HUES6 (cell line): ENCODE results near the gene SPINK2.

Experiments used
- H3K27ac ChIP-seq: 2 replicates; pipeline ENCODE4 v1.7.0; 2013; ENCODE audit warnings: low read depth, mild to moderate bottlenecking, low read length, inconsistent platforms
- H3K27me3 ChIP-seq: 2 replicates; pipeline ENCODE4 v1.6.1; 2013; ENCODE audit warnings: low read length; ENCODE audit not compliant: control insufficient read depth, insufficient read depth
- H3K36me3 ChIP-seq: 2 replicates; pipeline ENCODE4 v1.6.1; 2013; ENCODE audit warnings: low read length; ENCODE audit not compliant: control insufficient read depth, insufficient read depth
- H3K4me1 ChIP-seq: 2 replicates; pipeline ENCODE4 v1.6.1; 2013; ENCODE audit warnings: low read length; ENCODE audit not compliant: control insufficient read depth, insufficient read depth
- H3K4me3 ChIP-seq: 2 replicates; pipeline ENCODE4 v1.5.1; 2013; ENCODE audit warnings: low read depth, low read length
- H3K9ac ChIP-seq: one replicate; pipeline ENCODE4 v1.6.1; 2013; ENCODE audit warnings: mild to moderate bottlenecking, low read length
- H3K9me3 ChIP-seq: 2 replicates; pipeline ENCODE4 v1.6.1; 2013; ENCODE audit warnings: low read depth, low read length; ENCODE audit not compliant: control insufficient read depth, insufficient read depth

The SPINK2 gene

DNA sequence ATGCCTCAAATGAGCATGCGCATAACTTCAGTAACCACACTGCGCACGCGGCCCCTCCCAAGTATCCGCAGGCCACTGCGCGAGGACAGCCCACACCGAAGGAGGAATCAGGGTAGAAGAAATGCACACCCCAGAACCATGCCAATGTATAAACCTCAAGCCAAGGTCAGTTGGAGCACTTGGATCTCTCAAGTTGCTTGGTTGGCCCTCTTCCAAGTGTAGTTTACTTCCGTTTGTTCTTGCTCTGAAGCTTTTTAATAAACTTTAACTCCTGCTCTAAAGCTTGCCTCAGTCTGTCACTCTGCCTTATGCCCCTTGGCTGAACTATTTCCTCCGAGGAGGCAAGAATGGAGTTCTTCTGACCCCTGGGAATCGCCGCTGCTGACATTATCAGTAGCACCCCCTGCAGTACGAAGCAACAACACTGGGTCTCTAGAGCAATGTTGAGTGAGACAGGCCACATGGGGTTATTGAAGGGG lies 22.0 kb upstream of the SPINK2 start:
- Histone ChIP-seq H3K36me3 (no peaks in the 10 kb centered on the region), H3K9me3 (no peaks in the 10 kb centered on the region), H3K27me3 (peaks cover 20% of the 10 kb centered on the region; the same call in 1 of the 2 replicates), H3K9ac (no peak overlapping the region), H3K4me1 (peaks cover 33% of the 10 kb centered on the region), H3K4me3 (no peak overlapping the region), H3K27ac (no peak overlapping the region)

DNA sequence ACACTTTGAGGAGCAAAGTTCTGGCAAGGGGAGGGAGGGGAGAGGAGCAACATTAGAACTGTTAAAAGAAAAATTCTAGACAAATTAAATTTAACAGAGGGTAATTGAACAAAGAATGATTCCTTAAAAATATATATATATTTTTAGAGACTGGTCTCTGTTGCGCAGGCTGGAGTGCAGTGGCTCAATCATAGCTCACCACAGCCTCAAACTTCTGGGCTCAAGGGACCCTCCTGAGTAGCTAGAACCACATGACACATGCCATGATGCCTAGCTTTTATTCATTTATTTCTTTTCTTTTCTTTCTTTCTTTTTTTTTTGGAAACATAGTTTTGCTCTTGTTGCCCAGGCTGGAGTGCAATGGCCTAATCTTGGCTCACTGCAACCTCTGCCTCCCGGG lies 19.1 kb upstream of the SPINK2 start:
- no peak overlapping the region for H3K4me3 ChIP-seq
- no peaks in the 10 kb centered on the region for H3K9me3 ChIP-seq
- H3K4me1 ChIP-seq = peaks cover 28% of the 10 kb centered on the region
- H3K27ac ChIP-seq = no peak overlapping the region
- H3K9ac ChIP-seq = no peak overlapping the region
- no peaks in the 10 kb centered on the region for H3K36me3 ChIP-seq
- peaks cover 6% of the 10 kb centered on the region; the same call in 1 of the 2 replicates for H3K27me3 ChIP-seq

DNA sequence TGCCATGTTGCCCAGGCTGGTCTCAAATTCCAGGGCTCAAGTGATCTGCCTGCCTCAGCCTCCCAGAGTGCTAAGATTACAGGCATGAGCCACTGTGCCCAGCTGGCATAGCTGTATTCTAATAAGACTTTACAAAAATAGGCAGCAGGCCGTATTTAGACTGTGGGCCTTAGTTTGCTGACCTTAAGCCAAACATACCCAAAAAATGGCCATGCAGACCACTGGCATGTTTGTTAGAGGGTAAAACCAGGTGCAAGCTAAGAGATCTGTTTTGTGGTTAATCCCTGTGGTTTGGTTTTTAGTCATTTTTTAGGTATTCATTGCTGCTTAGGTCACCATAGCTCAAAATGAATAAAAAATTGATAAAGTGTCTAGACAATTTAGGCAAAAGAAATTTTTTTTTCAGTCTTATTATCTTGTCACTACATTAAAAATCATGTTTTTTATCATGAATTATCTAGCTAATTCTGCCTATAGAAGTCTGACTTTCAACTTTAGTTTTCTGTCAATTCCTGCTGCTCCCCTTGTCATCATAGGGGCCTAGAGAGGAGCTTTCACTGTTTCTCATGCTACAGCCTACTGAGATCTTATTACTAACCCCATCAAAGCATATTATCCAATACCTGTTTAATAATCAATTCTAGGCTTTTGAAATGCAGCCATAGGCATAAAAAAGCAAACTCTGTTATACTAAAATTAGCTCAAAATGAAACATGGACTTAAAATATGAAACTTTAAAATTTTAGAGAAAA lies 7.5 kb upstream of the SPINK2 start:
- no peaks in the 10 kb centered on the region for H3K36me3 ChIP-seq
- no peak overlapping the region for H3K4me3 ChIP-seq
- H3K9me3 ChIP-seq = peaks cover 9% of the 10 kb centered on the region
- H3K4me1 ChIP-seq = no peaks in the 10 kb centered on the region
- no peak overlapping the region for H3K27ac ChIP-seq
- no peaks in the 10 kb centered on the region for H3K27me3 ChIP-seq
- no peak overlapping the region for H3K9ac ChIP-seq

DNA sequence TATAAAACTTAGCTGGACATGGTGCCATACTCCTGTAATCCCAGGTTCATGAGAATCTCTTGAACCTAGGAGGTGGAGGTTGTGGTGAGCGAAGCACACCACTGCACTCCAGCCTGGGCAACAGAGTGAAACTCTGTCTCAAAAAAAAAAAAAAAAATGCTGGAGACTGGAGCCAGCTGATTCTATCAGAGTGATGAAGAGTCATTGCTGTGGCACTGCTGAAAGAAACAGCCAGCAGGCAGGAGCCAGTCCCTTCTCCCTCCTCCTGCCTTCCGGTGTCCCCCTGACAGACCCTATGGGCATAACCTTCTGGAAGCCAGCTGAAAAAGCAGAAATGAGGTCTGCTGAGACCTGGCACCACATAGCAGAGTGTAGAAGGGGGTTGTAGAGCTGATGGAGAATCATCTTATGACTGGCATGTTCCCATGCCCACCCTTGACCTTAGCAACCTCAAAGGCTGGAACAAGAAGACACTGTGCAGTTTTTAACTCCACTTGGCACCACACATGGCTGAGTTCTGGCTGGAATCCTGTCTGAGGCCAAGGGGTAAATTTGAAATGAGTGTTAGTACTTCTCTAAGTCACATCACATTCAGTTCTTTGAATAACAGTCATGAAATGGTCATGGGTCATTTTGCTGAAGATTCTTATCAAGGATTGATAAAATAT lies 2.6 kb upstream of the SPINK2 start:
- no peak overlapping the region for H3K27ac ChIP-seq
- peaks cover 22% of the 10 kb centered on the region for H3K27me3 ChIP-seq
- H3K9me3 ChIP-seq = peaks cover 9% of the 10 kb centered on the region
- no peak overlapping the region for H3K9ac ChIP-seq
- H3K4me1 ChIP-seq = no peaks in the 10 kb centered on the region
- no peaks in the 10 kb centered on the region for H3K36me3 ChIP-seq
- H3K4me3 ChIP-seq = no peak overlapping the region

DNA sequence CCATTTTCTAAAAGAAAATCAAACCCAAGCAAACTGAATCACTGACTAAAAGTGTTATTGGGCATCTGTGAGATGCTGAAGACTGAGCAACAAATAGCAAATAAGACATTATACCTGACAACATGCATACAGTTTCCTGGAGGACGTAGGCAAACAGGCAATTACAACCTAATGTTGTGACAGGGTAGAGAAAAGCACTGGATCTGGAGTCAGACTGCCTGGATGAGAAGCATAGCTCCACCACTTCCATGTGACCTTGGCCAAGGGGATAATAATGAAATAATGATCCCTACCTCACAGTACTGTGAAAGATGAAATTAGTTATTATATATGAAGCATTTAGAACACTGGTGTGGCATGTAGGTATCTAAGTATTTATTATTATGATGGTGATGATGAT lies 2.7 kb downstream of the SPINK2 start:
- no peaks in the 10 kb centered on the region for H3K9me3 ChIP-seq

DNA sequence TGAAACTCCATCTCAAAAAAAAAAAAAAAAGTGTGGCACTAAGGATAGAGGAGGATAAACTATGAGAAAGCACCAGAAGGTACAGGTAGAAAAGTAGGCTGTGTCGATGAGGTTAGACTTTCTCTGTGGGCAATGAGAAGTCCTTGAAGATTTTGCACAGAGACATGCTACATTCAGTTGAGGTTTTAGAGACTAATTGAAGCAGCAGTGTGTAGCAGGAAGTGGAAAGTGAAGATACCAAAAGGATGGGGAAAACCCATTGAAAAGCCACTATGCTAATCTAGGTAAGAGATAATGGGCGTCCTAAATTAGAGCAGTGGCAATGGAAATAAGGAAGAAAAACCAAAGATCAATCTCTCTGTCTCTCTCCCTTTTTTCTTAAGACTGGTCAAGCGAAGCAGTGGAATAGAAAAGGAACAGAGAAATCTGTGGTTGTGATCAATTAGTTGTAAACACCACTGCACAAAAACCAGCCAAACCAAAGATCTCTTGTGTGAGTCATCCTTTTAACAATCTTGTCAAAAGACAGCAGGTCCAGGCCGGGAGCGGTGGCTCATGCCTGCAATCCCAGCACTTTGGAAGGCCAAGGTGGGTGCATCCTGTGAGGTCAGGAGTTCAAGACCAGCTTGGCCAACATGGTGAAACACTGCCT lies 3.5 kb downstream of the SPINK2 start:
- H3K27ac ChIP-seq = no peak overlapping the region
- no peaks in the 10 kb centered on the region for H3K9me3 ChIP-seq
- H3K27me3 ChIP-seq = peaks cover 22% of the 10 kb centered on the region
- H3K4me1 ChIP-seq = peaks cover 4% of the 10 kb centered on the region; the same call in 1 of the 2 replicates
- no peak overlapping the region for H3K4me3 ChIP-seq
- H3K9ac ChIP-seq = no peak overlapping the region
- H3K36me3 ChIP-seq = no peaks in the 10 kb centered on the region

More for the DNA sequence above, 2.7 kb downstream of the SPINK2 start:
- Histone ChIP-seq H3K27ac (no peak overlapping the region), H3K27me3 (peaks cover 22% of the 10 kb centered on the region), H3K4me1 (peaks cover 4% of the 10 kb centered on the region; the same call in 1 of the 2 replicates), H3K36me3 (no peaks in the 10 kb centered on the region), H3K4me3 (no peak overlapping the region), H3K9ac (no peak overlapping the region)

DNA sequence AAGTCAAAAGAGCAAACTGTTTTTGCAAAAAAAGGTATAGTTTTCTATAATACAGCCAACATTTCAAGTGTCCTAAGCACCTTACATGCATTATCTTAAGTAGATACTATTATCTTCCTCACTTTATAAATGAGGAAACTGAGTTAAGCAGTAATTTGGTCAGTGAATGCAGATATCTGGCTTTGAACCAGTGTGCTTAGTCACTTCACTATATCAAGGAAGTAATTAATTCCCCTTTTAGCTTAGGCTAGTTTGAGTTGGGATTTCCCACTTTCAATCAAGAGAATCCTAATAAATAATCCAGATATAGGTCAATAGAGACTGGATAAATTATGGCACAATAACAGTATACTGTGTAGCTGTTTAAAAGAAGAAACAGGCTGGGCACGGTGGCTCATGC lies 14.8 kb downstream of the SPINK2 start:
- Histone ChIP-seq H3K4me1 (no peaks in the 10 kb centered on the region), H3K9ac (no peak overlapping the region), H3K4me3 (no peak overlapping the region), H3K27ac (no peak overlapping the region), H3K27me3 (no peaks in the 10 kb centered on the region), H3K36me3 (no peaks in the 10 kb centered on the region), H3K9me3 (no peaks in the 10 kb centered on the region)

DNA sequence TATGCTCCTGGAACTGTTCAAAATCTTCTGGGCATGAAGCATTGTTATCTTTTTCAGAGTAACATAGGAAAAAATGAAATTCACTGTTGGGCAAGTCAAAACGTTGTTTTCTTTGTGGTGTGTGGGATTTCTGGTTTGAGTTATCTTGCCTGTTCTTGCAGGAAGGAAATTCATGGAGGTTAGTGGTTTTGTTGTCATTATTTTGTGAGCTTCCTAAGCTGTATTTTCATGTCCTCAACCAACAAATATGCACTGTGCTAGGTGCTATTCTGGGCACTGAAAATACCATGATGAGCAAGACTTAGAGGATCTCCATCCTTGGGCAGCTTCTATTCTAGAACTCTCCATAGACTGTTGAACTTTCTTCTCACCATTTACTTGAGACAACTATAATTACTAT lies 16.9 kb downstream of the SPINK2 start:
- Histone ChIP-seq H3K4me3 (no peak overlapping the region), H3K9ac (no peak overlapping the region), H3K27me3 (peaks cover 5% of the 10 kb centered on the region; the same call in 1 of the 2 replicates), H3K27ac (no peak overlapping the region), H3K9me3 (no peaks in the 10 kb centered on the region), H3K36me3 (no peaks in the 10 kb centered on the region), H3K4me1 (no peaks in the 10 kb centered on the region; the same call in 1 of the 2 replicates)

DNA sequence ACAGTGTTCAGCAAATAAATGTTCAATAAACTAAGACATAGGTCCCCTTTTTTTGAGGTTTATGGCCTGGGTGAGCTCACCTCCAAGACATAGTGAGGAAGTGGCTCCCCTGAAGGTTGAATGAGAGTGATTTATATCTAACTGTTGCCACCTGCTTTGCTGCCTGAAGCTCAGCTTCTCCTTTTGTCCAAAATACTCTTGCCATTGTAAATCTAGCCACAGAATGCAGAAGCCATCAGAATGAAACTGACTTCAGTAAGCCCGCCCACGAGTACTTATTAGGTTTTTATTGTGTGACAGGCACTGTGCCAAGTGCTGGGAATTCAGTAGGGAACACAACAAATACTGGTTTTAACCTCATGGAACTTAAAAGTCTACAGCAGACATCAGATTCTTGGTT lies 18.0 kb downstream of the SPINK2 start:
- H3K9ac ChIP-seq = no peak overlapping the region
- no peaks in the 10 kb centered on the region for H3K36me3 ChIP-seq
- no peak overlapping the region for H3K27ac ChIP-seq
- peaks cover 9% of the 10 kb centered on the region; the same call in 1 of the 2 replicates for H3K27me3 ChIP-seq
- no peaks in the 10 kb centered on the region; the same call in 1 of the 2 replicates for H3K4me1 ChIP-seq
- no peak overlapping the region for H3K4me3 ChIP-seq
- no peaks in the 10 kb centered on the region for H3K9me3 ChIP-seq

DNA sequence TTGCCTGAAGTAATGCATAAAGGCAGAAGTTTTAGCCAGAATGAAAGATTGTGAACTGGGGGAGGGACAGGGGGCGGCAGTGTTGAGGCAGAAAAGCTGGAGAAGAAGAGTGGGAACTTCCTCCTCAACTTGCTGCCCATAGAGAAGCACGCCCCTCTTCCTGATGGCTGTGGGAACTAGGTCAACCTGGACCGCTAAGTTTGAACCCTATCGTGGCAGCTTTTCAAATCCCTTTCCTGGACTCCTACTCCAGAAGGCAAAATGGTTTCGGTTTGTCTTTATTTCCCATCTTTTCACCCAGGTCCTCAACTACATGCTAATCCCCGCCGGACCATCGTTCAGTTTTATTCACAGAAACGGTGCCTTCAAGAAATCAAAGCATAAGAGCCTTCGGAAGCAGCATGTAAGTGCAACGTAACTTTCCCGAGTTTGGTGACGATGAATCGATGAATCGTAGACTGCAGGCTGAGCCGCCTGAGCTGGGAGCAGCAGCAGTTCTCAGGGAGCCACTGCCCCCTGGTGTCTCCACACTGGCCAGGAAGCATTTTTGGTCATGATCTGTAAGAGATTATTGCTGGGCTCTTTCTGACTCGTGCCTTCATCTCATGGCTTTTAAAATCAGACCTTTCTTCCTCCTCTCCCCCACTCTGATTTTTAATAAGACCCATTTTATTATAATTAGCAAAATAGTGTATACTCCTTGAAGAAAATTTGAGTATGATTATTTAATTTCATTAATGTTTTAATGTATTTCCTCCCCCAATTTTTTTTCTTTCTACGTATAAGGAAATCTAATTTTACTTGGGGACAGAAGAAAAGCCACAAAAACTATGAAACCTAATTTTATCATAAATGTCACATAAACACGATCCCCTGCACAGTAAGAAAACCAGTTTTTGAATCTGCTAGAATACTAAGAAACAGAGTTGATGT lies 21.4 kb downstream of the SPINK2 start:
- Histone ChIP-seq H3K9me3 (no peaks in the 10 kb centered on the region), H3K27ac (no peak overlapping the region), H3K36me3 (no peaks in the 10 kb centered on the region), H3K9ac (peak overlapping the region; percentile 54), H3K4me3 (peak overlapping the region; percentile 64), H3K4me1 (no peaks in the 10 kb centered on the region; the same call in 1 of the 2 replicates), H3K27me3 (peaks cover 9% of the 10 kb centered on the region; the same call in 1 of the 2 replicates)
